Ureter (tissue), 1 donor: ENCODE measurements around the gene VSX1. TPM values are rescaled to one million over a fixed set of nuclear protein-coding genes. Genes with fewer than 3 reads are reported as not detected.

Experiments
- DNase-seq: peaks from one replicate; pipeline ENCODE4 v3.0.0-alpha.2; 2020; ENCODE audit warnings: low spot score
- total RNA-seq: library from RNA; stranded (reverse); gene quantifications from one replicate; pipeline ENCODE4 v1.2.4, GENCODE V29; 2023
- donor health status: DM: yes; HTN: yes; CAD: no.

The VSX1 gene
- total RNA-seq, 1 donor from 2014 or later, result not detected

DNA sequence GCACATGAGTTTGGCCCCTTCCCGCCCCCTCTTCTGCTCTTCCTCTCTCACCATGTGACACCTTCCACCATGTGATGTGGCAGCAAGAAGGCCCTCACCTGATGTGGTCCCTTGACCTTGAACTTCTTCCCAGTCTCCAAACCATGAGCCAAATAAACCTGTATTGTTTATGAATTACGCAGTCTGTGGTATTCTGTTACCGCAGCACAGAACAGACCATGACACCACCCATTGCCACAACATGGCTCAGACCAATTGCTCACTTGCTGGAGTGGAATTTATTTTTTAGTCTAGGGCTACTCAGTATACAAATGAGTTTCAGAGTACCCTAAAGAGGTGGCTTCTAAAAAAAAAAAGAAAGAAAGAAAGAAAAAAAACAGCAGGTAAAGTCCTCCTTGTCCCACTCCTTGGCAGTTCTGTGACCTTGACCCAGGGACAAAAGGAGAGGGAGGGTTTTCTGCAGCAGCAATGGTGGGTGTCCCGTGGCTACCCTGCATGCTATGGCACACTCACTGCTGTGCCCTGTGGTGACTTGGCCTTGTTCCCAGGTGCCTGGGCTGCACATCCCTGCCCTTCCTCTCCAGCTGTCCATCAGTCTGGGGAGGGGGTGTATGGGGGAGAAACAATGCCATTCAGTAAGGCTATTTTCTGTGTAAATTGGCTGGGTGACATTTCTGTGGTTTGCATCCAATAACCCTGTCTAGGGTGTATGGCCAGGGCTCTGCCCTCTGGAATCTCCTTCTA is 5.4 kb upstream of the VSX1 start:
- no peak for DNase-seq

GRCh38 chr20:25085756-25086495 is 4.0 kb upstream of the VSX1 start:
- DNase-seq, result no peak

- DNase-seq, result no peak
These were observed 2.8 kb upstream of the VSX1 start for GRCh38 chr20:25084626-25085187.

- no peak for DNase-seq
These were observed 2.1 kb upstream of the VSX1 start for GRCh38 chr20:25083773-25084625.

- no peak for DNase-seq
These were observed 1.3 kb upstream of the VSX1 start for GRCh38 chr20:25083141-25083772.

DNA sequence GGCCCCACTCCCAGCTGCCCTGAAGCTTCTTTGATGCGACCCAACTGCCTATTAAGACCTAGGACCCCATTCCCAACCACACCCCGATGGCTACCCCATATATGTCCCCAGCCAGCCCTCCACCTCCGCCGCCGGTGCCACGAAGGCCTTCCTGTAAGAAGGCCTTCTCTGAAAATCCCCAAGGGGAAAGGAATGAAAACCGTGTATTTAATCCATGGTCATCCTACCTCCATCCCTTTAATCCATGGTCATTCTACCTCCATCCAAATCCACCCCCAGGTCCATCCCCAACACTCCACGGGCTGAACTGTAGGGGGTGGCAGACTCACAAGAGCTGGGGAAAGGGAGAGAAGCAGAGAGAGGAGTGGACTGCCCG is 545 bp upstream of the VSX1 start:
- DNase-seq, result no peak

DNA sequence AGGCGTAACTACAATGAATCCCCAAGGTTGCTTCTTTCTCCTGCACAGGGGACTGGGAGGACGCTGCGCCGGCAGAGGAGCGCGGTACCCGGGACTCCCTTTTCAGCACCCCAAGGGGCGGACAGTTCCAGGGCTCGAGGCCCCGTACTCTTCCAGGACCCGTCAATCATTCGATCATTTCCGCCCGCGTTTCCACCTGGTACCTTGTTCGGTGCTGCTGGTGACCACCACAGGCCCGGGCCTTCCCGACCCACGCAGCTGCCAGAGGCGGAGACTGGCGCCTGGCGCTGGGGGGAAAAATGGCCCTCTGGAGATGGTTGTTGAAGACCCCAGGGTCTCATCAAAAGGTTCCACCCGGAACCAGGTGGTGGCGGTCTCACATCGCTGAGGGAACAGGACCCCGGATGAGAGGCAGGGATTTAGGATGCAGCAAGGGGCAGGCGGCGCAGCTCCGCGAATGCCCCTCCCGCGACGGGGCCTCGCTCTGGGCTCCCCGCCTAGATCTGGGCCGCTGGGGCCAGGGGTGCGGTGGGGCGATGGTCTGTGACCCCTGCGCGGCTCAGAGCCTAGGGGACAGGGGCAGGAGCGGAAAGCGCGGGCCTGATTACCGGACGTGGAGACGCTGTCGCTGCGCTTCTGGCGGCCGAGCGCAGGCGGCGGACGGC is 744 bp downstream of the VSX1 start:
- DNase-seq, result no peak

DNA sequence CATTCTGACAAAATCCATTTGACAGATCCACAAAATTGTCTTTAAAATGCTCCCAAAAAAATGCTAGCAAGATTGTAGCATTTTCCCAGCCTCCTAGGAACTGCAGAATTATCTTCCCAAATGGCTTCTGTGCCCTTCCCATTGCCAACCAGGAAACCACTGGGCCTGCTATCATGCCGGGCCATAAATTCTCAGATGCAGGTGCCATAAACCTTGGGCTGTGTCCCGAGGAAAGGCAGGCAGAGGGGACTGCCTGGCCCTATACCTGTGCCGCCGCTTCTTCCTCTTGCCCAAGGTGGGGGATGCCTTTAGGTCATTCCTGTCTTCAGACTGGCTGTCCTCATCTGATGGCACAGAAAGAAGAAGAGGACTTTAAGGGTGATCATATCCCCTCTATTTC is 2.8 kb downstream of the VSX1 start:
- no peak for DNase-seq

GRCh38 chr20:25078662-25079061 is 3.3 kb downstream of the VSX1 start:
- no peak for DNase-seq

GRCh38 chr20:25077610-25078169 is 4.3 kb downstream of the VSX1 start:
- DNase-seq, result no peak

DNA sequence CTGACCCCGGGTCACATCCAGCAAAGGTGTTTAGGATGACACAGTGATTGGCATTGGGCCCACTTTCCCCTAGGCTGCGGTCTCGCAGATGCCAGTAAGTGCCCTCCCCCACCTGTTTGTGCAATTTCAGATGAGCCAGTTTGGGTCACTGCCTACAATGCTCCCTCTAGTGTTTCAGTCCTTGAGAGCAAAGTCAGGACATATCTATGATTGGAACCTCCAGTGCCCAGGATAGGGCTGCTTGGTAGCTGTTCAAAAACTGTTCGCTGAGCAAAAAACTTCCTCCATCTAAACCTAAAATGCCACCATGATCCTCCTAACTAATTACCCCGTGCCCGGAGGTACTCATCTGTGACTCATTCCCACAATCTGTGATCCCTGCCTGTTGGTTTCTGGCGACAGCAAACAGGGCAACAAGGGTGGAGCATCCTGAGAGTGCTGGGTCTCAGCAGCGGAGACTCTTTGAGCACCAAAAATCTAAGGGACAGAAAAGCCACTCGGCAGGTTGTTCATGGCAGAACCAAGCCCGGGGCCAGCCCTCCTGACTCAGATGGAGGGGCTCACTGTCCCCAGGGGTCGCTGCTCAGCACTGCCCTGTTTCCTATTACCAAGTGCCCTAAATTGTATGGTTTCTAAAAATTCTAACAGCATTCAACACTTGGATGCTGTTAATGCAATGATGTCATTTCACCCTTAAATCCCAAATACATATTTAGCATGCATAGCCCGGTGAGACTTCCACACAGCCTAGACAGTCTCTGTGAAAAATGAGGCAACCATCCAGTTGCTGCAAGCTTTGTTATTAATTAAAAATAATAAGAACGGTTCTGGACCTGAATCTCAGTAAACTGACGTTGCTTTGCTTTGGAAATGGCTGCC is 5.0 kb downstream of the VSX1 start:
- DNase-seq, result no peak

DNA sequence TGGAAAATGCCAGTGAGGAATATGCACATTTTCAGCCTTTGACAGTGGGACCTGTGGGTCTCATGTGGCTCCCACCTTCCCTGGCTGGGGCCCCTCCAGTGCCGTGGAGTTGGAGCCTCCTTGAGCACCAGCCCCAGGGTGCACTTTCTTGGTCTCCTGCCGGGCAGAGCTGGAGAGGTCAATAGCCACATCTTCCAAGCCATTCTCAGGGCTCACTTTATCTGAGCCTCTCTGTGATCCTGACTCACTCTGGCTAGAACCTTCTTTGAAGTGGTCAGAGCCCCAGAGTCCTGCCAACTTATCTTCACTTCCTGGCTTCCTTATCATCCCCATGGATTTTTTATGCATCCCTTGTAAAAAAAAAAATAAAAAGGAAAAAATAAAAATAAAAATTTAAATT is 5.7 kb downstream of the VSX1 start:
- no peak for DNase-seq

DNA sequence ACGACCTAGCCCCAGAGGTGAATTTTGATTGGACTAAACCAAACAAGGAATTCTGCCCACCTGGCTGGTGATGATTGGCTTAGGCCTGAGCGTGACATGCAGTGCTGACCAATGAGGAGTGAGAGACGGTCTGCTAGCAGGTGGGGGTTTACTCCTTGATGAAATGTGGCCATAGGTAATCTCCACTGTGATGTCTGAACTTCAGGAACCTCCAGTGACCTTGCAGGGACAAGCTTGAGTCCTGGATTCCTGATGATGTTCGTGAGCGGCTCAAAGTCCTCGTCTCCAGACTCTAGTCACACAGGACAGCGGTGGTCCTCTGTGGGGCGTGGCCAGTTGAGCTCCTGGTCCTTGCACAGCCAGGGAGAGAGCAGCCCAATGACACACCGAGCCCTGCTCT is 8.4 kb downstream of the VSX1 start:
- no peak for DNase-seq

GRCh38 chr20:25072226-25072811 is 9.6 kb downstream of the VSX1 start:
- DNase-seq, result no peak

DNA sequence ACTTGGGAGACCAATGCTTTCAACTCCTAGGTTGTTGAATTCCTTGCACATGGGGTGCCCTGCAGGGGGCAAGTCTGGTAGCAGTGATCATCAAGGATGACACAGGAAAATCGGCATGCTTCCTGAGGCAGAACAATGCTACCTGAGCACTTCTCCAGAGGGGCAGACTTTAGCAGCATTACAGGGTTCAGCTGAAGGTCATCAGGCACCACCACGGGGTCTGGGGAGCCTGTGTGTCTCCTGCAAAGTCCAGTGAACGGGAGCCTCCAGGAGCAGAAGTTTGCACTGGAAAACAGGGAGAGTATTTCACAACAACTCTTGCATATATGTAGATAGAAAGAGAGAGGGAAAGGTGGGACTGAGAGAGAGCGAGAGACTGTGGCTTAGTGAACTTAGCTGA is 10.2 kb downstream of the VSX1 start:
- peak; percentile 30 for DNase-seq

GRCh38 chr20:25070821-25071473 is 11.0 kb downstream of the VSX1 start:
- DNase-seq, result no peak

DNA sequence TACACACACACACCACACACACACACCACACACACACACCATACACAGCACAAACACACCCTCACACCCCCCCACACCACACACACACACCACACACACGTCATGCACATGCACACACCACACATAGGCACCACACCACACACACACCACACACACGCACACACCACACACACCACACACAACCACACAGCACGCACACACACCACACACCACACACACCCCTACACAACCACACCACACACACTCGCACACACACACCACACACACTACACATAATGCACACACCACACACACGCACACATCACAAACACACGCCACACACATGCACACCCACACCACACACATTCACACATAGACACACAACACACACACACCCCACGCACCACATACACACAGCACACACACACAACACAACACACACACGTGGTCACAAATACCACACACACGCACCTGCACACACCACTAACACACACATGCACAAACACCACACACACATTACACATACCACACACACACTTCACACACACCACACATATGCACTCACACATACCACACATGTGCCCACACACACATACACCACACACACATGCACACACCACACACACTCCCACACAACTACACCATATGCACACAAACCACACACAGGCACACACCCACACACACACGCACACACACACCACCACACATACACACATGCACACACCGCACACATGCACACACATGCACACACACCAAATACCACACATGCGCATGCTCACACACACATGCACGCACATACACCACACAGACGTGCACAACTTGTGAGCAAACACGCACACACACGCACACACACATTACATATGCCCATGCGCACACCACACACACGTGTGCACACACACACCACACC is 14.6 kb downstream of the VSX1 start:
- no peak for DNase-seq

- DNase-seq, result no peak
These were observed 15.6 kb downstream of the VSX1 start for GRCh38 chr20:25066386-25066785.
